DND-41 (cell line): ENCODE measurements around the gene OARD1.

Experiments
- ATAC-seq: fragments of 200-7000 bp; cut with Tn5 transposase; 3 replicates; pipeline ENCODE4 v1.9.1; 2021; ENCODE audit warnings: low read depth; ENCODE audit not compliant: insufficient read depth
- DNase-seq: peaks from one replicate; pipeline ENCODE4 v3.0.0-alpha.2; 2020
- H2AFZ ChIP-seq: 2 replicates; pipeline ENCODE4 v1.6.0; 2012; ENCODE audit warnings: low read depth, low read length
- H3K27ac ChIP-seq: 2 replicates; pipeline ENCODE4 v1.5.1; 2012; ENCODE audit warnings: low read length, inconsistent platforms
- H3K27me3 ChIP-seq: fragments of 200-600 bp; sonication (generic); 2 replicates; pipeline ENCODE4 v1.6.0; 2012; ENCODE audit warnings: low read length, mild to moderate bottlenecking, inconsistent platforms; ENCODE audit not compliant: insufficient read depth, poor library complexity
- H3K36me3 ChIP-seq: 2 replicates; pipeline ENCODE4 v1.5.1; 2012; ENCODE audit warnings: low read length, inconsistent platforms; ENCODE audit not compliant: insufficient read depth
- H3K4me1 ChIP-seq: 2 replicates; pipeline ENCODE4 v1.5.1; 2012; ENCODE audit warnings: mild to moderate bottlenecking, low read length; ENCODE audit not compliant: insufficient read depth
- H3K4me2 ChIP-seq: 2 replicates; pipeline ENCODE4 v1.6.0; 2012; ENCODE audit warnings: mild to moderate bottlenecking, moderate library complexity, low read length, inconsistent platforms; ENCODE audit not compliant: insufficient read depth
- H3K4me3 ChIP-seq, 2 experiments: fragments of 200-600 bp in 1 of 2; shearing (Covaris generic) in 1 of 2; 2 replicates each; pipeline ENCODE4 v1.5.1; 2012 to 2016; ENCODE audit warnings: inconsistent platforms in 2 of 2, low read length in 2 of 2, mild to moderate bottlenecking in 2 of 2, low read depth in 1 of 2, moderate library complexity in 1 of 2
- H3K79me2 ChIP-seq: 2 replicates; pipeline ENCODE4 v1.6.0; 2012; ENCODE audit warnings: low read length, inconsistent platforms; ENCODE audit not compliant: insufficient read depth
- H3K9ac ChIP-seq: 2 replicates; pipeline ENCODE4 v1.6.0; 2012; ENCODE audit warnings: low read depth, mild to moderate bottlenecking, inconsistent platforms, low read length, moderate library complexity
- H3K9me3 ChIP-seq: 2 replicates; pipeline ENCODE4 v1.5.1; 2012; ENCODE audit warnings: low read length, moderate library complexity, mild to moderate bottlenecking, inconsistent platforms; ENCODE audit not compliant: insufficient read depth, severe bottlenecking
- H4K20me1 ChIP-seq: 2 replicates; pipeline ENCODE4 v1.6.0; 2012; ENCODE audit warnings: low read length; ENCODE audit not compliant: insufficient read depth
- CTCF ChIP-seq: IDR thresholded peaks from 2 replicates; pipeline ENCODE4 v1.5.1; 2012; ENCODE audit warnings: borderline replicate concordance, low read length, moderate library complexity, mild to moderate bottlenecking; ENCODE audit not compliant: poor library complexity, severe bottlenecking; ENCODE audit errors: extremely low read depth
- EZH2 ChIP-seq: IDR thresholded peaks from 3 replicates; pipeline ENCODE4 v1.6.1; 2012; ENCODE audit warnings: borderline replicate concordance, low read depth, mild to moderate bottlenecking, moderate library complexity, low read length, inconsistent platforms; ENCODE audit not compliant: severe bottlenecking

Gene OARD1

GRCh38 chr6:41111017-41111416, 38.9 kb upstream of the OARD1 start:
- Histone ChIP-seq H3K9me3 (no peaks in the 10 kb centered on the region), H3K79me2 (no peaks in the 10 kb centered on the region), H3K4me2 (no peak overlapping the region), H3K27ac (no peak overlapping the region), H3K9ac (no peak overlapping the region), H3K36me3 (no peaks in the 10 kb centered on the region), H4K20me1 (no peaks in the 10 kb centered on the region), H2AFZ (no peak overlapping the region), H3K27me3 (no peaks in the 10 kb centered on the region), H3K4me1 (no peaks in the 10 kb centered on the region), H3K4me3 (no peak overlapping the region)
- no peak for ATAC-seq
- DNase-seq = no peak
- TF ChIP-seq EZH2 (no peak), CTCF (no peak)

GRCh38 chr6:41103847-41104246, 31.7 kb upstream of the OARD1 start:
- no peak for ATAC-seq
- TF ChIP-seq EZH2 (no peak), CTCF (no peak)
- H3K9ac ChIP-seq = no peak overlapping the region

GRCh38 chr6:41100871-41101287, 28.7 kb upstream of the OARD1 start:
- Histone ChIP-seq H3K4me1 (no peaks in the 10 kb centered on the region), H3K36me3 (peaks cover 62% of the 10 kb centered on the region), H3K27ac (no peak overlapping the region), H3K9ac (no peak overlapping the region), H2AFZ (no peak overlapping the region), H3K4me2 (no peak overlapping the region), H3K79me2 (no peaks in the 10 kb centered on the region), H3K9me3 (no peaks in the 10 kb centered on the region), H4K20me1 (peaks cover 9% of the 10 kb centered on the region), H3K27me3 (no peaks in the 10 kb centered on the region), H3K4me3 (no peak overlapping the region)
- no peak for TF ChIP-seq CTCF
- TF ChIP-seq EZH2 = no peak
- DNase-seq (no peak), ATAC-seq (peak; percentile 27; the same call in 2 of the 3 replicates)

More at GRCh38 chr6:41103847-41104246, 31.7 kb upstream of the OARD1 start:
- no peaks in the 10 kb centered on the region for H3K79me2 ChIP-seq
- peaks cover 32% of the 10 kb centered on the region for H3K36me3 ChIP-seq
- no peak overlapping the region for H2AFZ ChIP-seq
- no peaks in the 10 kb centered on the region for H3K4me1 ChIP-seq
- H3K4me2 ChIP-seq = no peak overlapping the region
- no peak for DNase-seq
- no peaks in the 10 kb centered on the region for H3K9me3 ChIP-seq
- H4K20me1 ChIP-seq = peaks cover 9% of the 10 kb centered on the region
- H3K27ac ChIP-seq = no peak overlapping the region
- no peaks in the 10 kb centered on the region for H3K27me3 ChIP-seq
- H3K4me3 ChIP-seq = no peak overlapping the region

GRCh38 chr6:41098366-41098765, 26.2 kb upstream of the OARD1 start:
- H3K9ac ChIP-seq = no peak overlapping the region
- H3K4me2 ChIP-seq = no peak overlapping the region
- no peak overlapping the region for H3K27ac ChIP-seq
- H2AFZ ChIP-seq = no peak overlapping the region
- ATAC-seq = no peak
- H3K36me3 ChIP-seq = peaks cover 87% of the 10 kb centered on the region
- H3K79me2 ChIP-seq = no peaks in the 10 kb centered on the region
- DNase-seq = no peak
- no peak overlapping the region for H3K4me3 ChIP-seq
- no peaks in the 10 kb centered on the region for H3K4me1 ChIP-seq
- TF ChIP-seq EZH2 (no peak), CTCF (no peak)
- peaks cover 11% of the 10 kb centered on the region for H4K20me1 ChIP-seq
- H3K9me3 ChIP-seq = no peaks in the 10 kb centered on the region
- no peaks in the 10 kb centered on the region for H3K27me3 ChIP-seq
